Measurements from ENCODE around the gene ARHGAP35. TPM values are rescaled to one million over a fixed set of nuclear protein-coding genes. Genes with fewer than 3 reads are reported as not detected.
A peak's percentile ranks its signal among the peaks of the same experiment; 100 is the strongest.
"Not testable (repeated sequence)": the region's sequence is repeated elsewhere in the genome, so short reads cannot be mapped to it uniquely, and the experiment has no call there.

Gene ARHGAP35
- total RNA-seq, 1 donor from 2014 or later: 69.7 TPM

- ATAC-seq: peak; percentile 69
- intact Hi-C loops (cut with micrococcal nuclease): loop anchor here (5.0 kb wide), 1 partner anchor 83 kb away; no protein-coding TSS in a partner anchor
- DNase-seq: peak; percentile 68
These were observed 20.3 kb upstream of the ARHGAP35 start for GRCh38 chr19:46840498-46840942.

- ATAC-seq: peak; percentile 82
- intact Hi-C loops (cut with micrococcal nuclease): loop anchor here (5.0 kb wide), 1 partner anchor 84 kb away; no protein-coding TSS in a partner anchor
- peak; percentile 83 for DNase-seq
These were observed 19.2 kb upstream of the ARHGAP35 start for GRCh38 chr19:46841458-46842083.

- DNase-seq (no peak), ATAC-seq (no peak)
- intact Hi-C loops (cut with micrococcal nuclease): loop anchor here (5.0 kb wide), 1 partner anchor 85 kb away; no protein-coding TSS in a partner anchor
These were observed 18.0 kb upstream of the ARHGAP35 start for GRCh38 chr19:46842791-46843190.

GRCh38 chr19:46844067-46844489 lies 16.7 kb upstream of the ARHGAP35 start:
- no peak for DNase-seq
- ATAC-seq: no peak
- intact Hi-C loops (cut with micrococcal nuclease): loop anchor here (5.0 kb wide), 1 partner anchor 87 kb away; no protein-coding TSS in a partner anchor

- DNase-seq (peak; percentile 46), ATAC-seq (no peak)
- intact Hi-C loops (cut with micrococcal nuclease): no loop called here
These were observed 14.8 kb upstream of the ARHGAP35 start for GRCh38 chr19:46845959-46846459.

- intact Hi-C loops (cut with micrococcal nuclease): no loop called here
- DNase-seq (no peak), ATAC-seq (no peak)
These were observed 13.3 kb upstream of the ARHGAP35 start for GRCh38 chr19:46847528-46847927.

- DNase-seq: no peak
- intact Hi-C loops (cut with micrococcal nuclease): no loop called here
- ATAC-seq: no peak
These were observed 12.4 kb upstream of the ARHGAP35 start for GRCh38 chr19:46848389-46848788.

GRCh38 chr19:46849610-46850009 lies 11.2 kb upstream of the ARHGAP35 start:
- intact Hi-C loops (cut with micrococcal nuclease): no loop called here
- DNase-seq (no peak), ATAC-seq (no peak)

- intact Hi-C loops (cut with micrococcal nuclease): no loop called here
- DNase-seq (peak; percentile 92), ATAC-seq (peak; percentile 95)
These were observed 10.3 kb upstream of the ARHGAP35 start, which contains the start of gene AP2S1 for GRCh38 chr19:46850228-46851203. TSS of gene AP2S1 (minus strand) at chr19:46850846. CDS start at chr19:46850766, 80 bp downstream.

- intact Hi-C loops (cut with micrococcal nuclease): no loop called here
- no peak for ATAC-seq
- no peak for DNase-seq
These were observed 8.0 kb upstream of the ARHGAP35 start for GRCh38 chr19:46852830-46853229.

GRCh38 chr19:46854698-46855097 lies 6.1 kb upstream of the ARHGAP35 start:
- intact Hi-C loops (cut with micrococcal nuclease): loop anchor here (5.0 kb wide), 1 partner anchor 138 kb away; no protein-coding TSS in a partner anchor
- DNase-seq, ATAC-seq: not testable (repeated sequence)

GRCh38 chr19:46856062-46857022 lies 4.5 kb upstream of the ARHGAP35 start:
- intact Hi-C loops (cut with micrococcal nuclease): loop anchor here (5.0 kb wide), 1 partner anchor 136 kb away; no protein-coding TSS in a partner anchor
- peak; percentile 65 for ATAC-seq
- DNase-seq: peak; percentile 98

GRCh38 chr19:46859637-46860124 lies 1.1 kb upstream of the ARHGAP35 start:
- no peak for ATAC-seq
- intact Hi-C loops (cut with micrococcal nuclease): loop anchor here (5.0 kb wide), 1 partner anchor 133 kb away; no protein-coding TSS in a partner anchor
- DNase-seq: peak; percentile 83

GRCh38 chr19:46860125-46860845 lies 512 bp upstream of the ARHGAP35 start:
- ATAC-seq (peak; percentile 84), DNase-seq (peak; percentile 98)
- intact Hi-C loops (cut with micrococcal nuclease): no loop called here

- intact Hi-C loops (cut with micrococcal nuclease): no loop called here
- DNase-seq (no peak), ATAC-seq (no peak)
These were observed 1.1 kb downstream of the ARHGAP35 start for GRCh38 chr19:46861691-46862502.

- ATAC-seq: no peak
- no peak for DNase-seq
- intact Hi-C loops (cut with micrococcal nuclease): no loop called here
These were observed 1.7 kb downstream of the ARHGAP35 start for GRCh38 chr19:46862503-46862834.

Data from left ventricle myocardium superior (tissue), 1 donor.